GM12878 (cell line): Measurements from ENCODE around the gene SARDH. TPM values are rescaled to one million over a fixed set of nuclear protein-coding genes. Genes with fewer than 3 reads are reported as not detected.
A peak's percentile ranks its signal among the peaks of the same experiment; 100 is the strongest.

Source experiments
- ATAC-seq: fragments of 200-7000 bp; cut with Tn5 transposase; 3 replicates; pipeline ENCODE4 v1.9.1; 2020; ENCODE audit warnings: mild to moderate bottlenecking, moderate library complexity
- Bru-seq: library from RNA; stranded (reverse); fragments of 400-500 nt; gene quantifications from one replicate; lab custom pipeline; 2021; lab: Mats Ljungman, UMichigan
- BruChase-seq, 2 experiments: library from RNA; stranded (reverse); fragments of 400-500 nt; gene quantifications; one replicate each; lab custom pipeline; 2021; lab: Mats Ljungman, UMichigan
- BruUV-seq: library from RNA; stranded (reverse); fragments of 400-500 nt; replicated peaks from 2 replicates; lab custom pipeline; 2021; lab: Mats Ljungman, UMichigan
- CTCF ChIA-PET: fragments of 300-600 bp; sonication (Branson Sonifier 250); formaldehyde crosslinking; extraction: SDS; loops from one replicate; lab custom pipeline; 2021; ENCODE audit warnings: inconsistent platforms; lab: Yijun Ruan, JAX
- POLR2A ChIA-PET: fragments of 350-600 bp; formaldehyde crosslinking; extraction: SDS; loops from one replicate; lab custom pipeline; 2021; ENCODE audit warnings: inconsistent platforms; lab: Charles Lee
- RAD21 ChIA-PET: fragments of 300-600 bp; sonication (Branson Sonifier 250); formaldehyde crosslinking; loops from one replicate; lab custom pipeline; 2023; ENCODE audit warnings: antibody characterized with exemption; ENCODE audit not compliant: unreplicated experiment; lab: Charles Lee
- SMC1A ChIA-PET: fragments of 300-600 bp; sonication (Branson Sonifier 250); formaldehyde crosslinking; loops from one replicate; lab custom pipeline; 2023; ENCODE audit not compliant: unreplicated experiment, uncharacterized antibody; lab: Charles Lee
- DNase-seq: peaks from one replicate; pipeline ENCODE4 v3.0.0-alpha.2; 2011; ENCODE audit warnings: low read depth, low spot score
- FAIRE-seq: peaks from 3 replicates; lab custom pipeline; 2011; peaks lifted over from hg19 to GRCh38; lab: Jason Lieb, UNC
- H2AFZ ChIP-seq: 2 replicates; pipeline ENCODE4 v1.6.0; 2011; ENCODE audit warnings: low read depth, low read length, control low read depth; ENCODE audit not compliant: control insufficient read depth
- H3K27ac ChIP-seq: 2 replicates; pipeline ENCODE4 v1.5.1; 2011; ENCODE audit warnings: control low read depth; ENCODE audit not compliant: control insufficient read depth, insufficient read depth
- H3K27me3 ChIP-seq, 2 experiments: replicated peaks in 1 of 2; 2 replicates each; pipeline versions ENCODE4 v1.6.0 to v1.6.1; 2011; ENCODE audit warnings: low read length in 1 of 2; ENCODE audit not compliant: control insufficient read depth in 2 of 2, insufficient read depth in 2 of 2
- H3K36me3 ChIP-seq, 2 experiments: 2 replicates each; pipeline ENCODE4 v1.5.1; 2011; ENCODE audit warnings: low read length in 1 of 2; ENCODE audit not compliant: control insufficient read depth in 2 of 2, insufficient read depth in 2 of 2
- H3K4me1 ChIP-seq: 2 replicates; pipeline ENCODE4 v1.6.1; 2011; ENCODE audit warnings: mild to moderate bottlenecking, low read length, moderate library complexity, mixed read lengths; ENCODE audit not compliant: control insufficient read depth, insufficient read depth
- H3K4me2 ChIP-seq: 2 replicates; pipeline ENCODE4 v1.6.0; 2011; ENCODE audit warnings: control low read depth; ENCODE audit not compliant: control insufficient read depth, insufficient read depth
- H3K4me3 ChIP-seq: fragments of 200-600 bp; sonication (generic); 2 replicates; pipeline ENCODE4 v1.5.1; 2016
- H3K79me2 ChIP-seq: 2 replicates; pipeline ENCODE4 v1.6.0; 2011; ENCODE audit warnings: low read length; ENCODE audit not compliant: control insufficient read depth, insufficient read depth
- H3K9ac ChIP-seq: 2 replicates; pipeline ENCODE4 v1.8.0; 2011; ENCODE audit warnings: low read length, control low read depth, mixed read lengths; ENCODE audit not compliant: control insufficient read depth, insufficient read depth
- H3K9me3 ChIP-seq: replicated peaks from 3 replicates; pipeline ENCODE4 v1.5.1; 2011; ENCODE audit warnings: mild to moderate bottlenecking, low read length; ENCODE audit not compliant: control insufficient read depth, insufficient read depth
- H4K20me1 ChIP-seq: 2 replicates; pipeline ENCODE4 v1.6.0; 2011; ENCODE audit not compliant: control insufficient read depth, insufficient read depth
- HDGF ChIP-seq: fragments of 450-650 bp; IDR thresholded peaks from 2 replicates; pipeline ENCODE4 v1.6.1; 2016; ENCODE audit warnings: antibody characterized with exemption
- RAD21 ChIP-seq: IDR thresholded peaks from 2 replicates; pipeline ENCODE4 v1.6.1; 2011; ENCODE audit warnings: mild to moderate bottlenecking, low read depth, low read length, moderate library complexity; ENCODE audit not compliant: insufficient read depth
- WGBS: methylation state at CpG from one replicate; pipeline ENCODE4 v1.1.6; 2016; ENCODE audit warnings: low lambda C conversion rate; ENCODE audit not compliant: insufficient replicate concordance, insufficient coverage; ENCODE audit errors: missing lambda C conversion rate; 5-methylcytosine and 5-hydroxymethylcytosine counted together
- in situ Hi-C: fragments of 300-500 bp; cut with MboI; formaldehyde crosslinking; loops from 9 replicates; pipeline ENCODE4 v1.14.3; 2018; ENCODE audit warnings: mixed read lengths
- intact Hi-C: fragments of 100-400 bp; cut with micrococcal nuclease; formaldehyde crosslinking; loops from one replicate; pipeline ENCODE4 v1.14.2; 2022; ENCODE audit not compliant: unreplicated experiment
- long read RNA-seq, 2 experiments: library from polyadenylated mRNA; unstranded; transcript quantifications; one replicate each; pipeline ENCODE4 v2.0.0, GENCODE V29; 2019 to 2020
- polyA minus RNA-seq, 3 experiments: library from RNA; depleted of rRNA, polyadenylated mRNA; stranded (reverse); fragments of >200 nt; gene quantifications; 2 replicates each; pipeline ENCODE4 v1.2.3, GENCODE V29; 2011
- polyA plus RNA-seq, 11 experiments: library from polyadenylated mRNA; depleted of rRNA in 4 of 11; unstranded in 6 of 11; stranded (reverse) in 5 of 11; fragments of >200 nt; fragmentation: Nextera tagmentation in 4 of 11; fragmentation: Illumina TruSeq in 1 of 11; extraction: Ambion mirVana in 4 of 11; extraction: Trizol in 1 of 11; gene quantifications; 1 replicate in 1 of 11; 2 replicates in 10 of 11; pipeline versions ENCODE4 v1.2.1 to v1.2.3, GENCODE V29; 2011 to 2016; ENCODE audit warnings: inconsistent platforms in 2 of 11, missing spikeins in 2 of 11, low read depth in 1 of 11
- total RNA-seq, 4 experiments: library from RNA; depleted of rRNA in 3 of 4; stranded (reverse); fragments of >200 nt in 3 of 4; fragmentation: Illumina TruSeq in 1 of 4; extraction: Trizol in 1 of 4; gene quantifications; 2 replicates each; pipeline versions ENCODE4 v1.2.1 to v1.2.3, GENCODE V29; 2013 to 2021

SARDH gene, protein sequence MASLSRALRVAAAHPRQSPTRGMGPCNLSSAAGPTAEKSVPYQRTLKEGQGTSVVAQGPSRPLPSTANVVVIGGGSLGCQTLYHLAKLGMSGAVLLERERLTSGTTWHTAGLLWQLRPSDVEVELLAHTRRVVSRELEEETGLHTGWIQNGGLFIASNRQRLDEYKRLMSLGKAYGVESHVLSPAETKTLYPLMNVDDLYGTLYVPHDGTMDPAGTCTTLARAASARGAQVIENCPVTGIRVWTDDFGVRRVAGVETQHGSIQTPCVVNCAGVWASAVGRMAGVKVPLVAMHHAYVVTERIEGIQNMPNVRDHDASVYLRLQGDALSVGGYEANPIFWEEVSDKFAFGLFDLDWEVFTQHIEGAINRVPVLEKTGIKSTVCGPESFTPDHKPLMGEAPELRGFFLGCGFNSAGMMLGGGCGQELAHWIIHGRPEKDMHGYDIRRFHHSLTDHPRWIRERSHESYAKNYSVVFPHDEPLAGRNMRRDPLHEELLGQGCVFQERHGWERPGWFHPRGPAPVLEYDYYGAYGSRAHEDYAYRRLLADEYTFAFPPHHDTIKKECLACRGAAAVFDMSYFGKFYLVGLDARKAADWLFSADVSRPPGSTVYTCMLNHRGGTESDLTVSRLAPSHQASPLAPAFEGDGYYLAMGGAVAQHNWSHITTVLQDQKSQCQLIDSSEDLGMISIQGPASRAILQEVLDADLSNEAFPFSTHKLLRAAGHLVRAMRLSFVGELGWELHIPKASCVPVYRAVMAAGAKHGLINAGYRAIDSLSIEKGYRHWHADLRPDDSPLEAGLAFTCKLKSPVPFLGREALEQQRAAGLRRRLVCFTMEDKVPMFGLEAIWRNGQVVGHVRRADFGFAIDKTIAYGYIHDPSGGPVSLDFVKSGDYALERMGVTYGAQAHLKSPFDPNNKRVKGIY
- 3.9 TPM in 2 replicates for total RNA-seq (2013; cell fraction: nucleolus; rRNA removed)
- 0.06 TPM in 1 of 2 replicates, not detected in the other for total RNA-seq (2014; rRNA removed)
- total RNA-seq (2014; rRNA removed; fragmentation: Illumina TruSeq; extraction: Trizol), result not detected in 2 replicates
- 0.15 and 0.16 TPM in 2 replicates for total RNA-seq (2021)
- polyA plus RNA-seq (2011; ENCODE audit: low read depth), result not detected
- 0.07 and 0.14 TPM in 2 replicates for polyA plus RNA-seq (2011; rRNA removed)
- polyA plus RNA-seq (2011; cell fraction: cytosol; rRNA removed), result 0.23 and 0.30 TPM in 2 replicates
- 1.0 and 1.4 TPM in 2 replicates for polyA plus RNA-seq (2011; cell fraction: nucleus; rRNA removed)
- polyA plus RNA-seq (2012), result 0.07 and 0.20 TPM in 2 replicates
- polyA plus RNA-seq (2014; fragmentation: Illumina TruSeq; extraction: Trizol), result 0.03 TPM in 1 of 2 replicates, not detected in the other
- not detected for polyA plus RNA-seq (2014; fragmentation: Nextera tagmentation; extraction: Ambion mirVana)
- polyA plus RNA-seq (2014; rRNA removed), result 0.03 TPM in 1 of 2 replicates, not detected in the other
- polyA plus RNA-seq (2016; fragmentation: Nextera tagmentation; extraction: Ambion mirVana), result not detected
- polyA minus RNA-seq (2011; rRNA and poly(A)+ RNA removed), result 0.31 TPM in 1 of 2 replicates, not detected in the other
- polyA minus RNA-seq (2011; cell fraction: cytosol; rRNA and poly(A)+ RNA removed), result not detected in 2 replicates
- 0.38 and 0.60 TPM in 2 replicates for polyA minus RNA-seq (2011; cell fraction: nucleus; rRNA and poly(A)+ RNA removed)
- Bru-seq, nascent RNA, result percentile 21 among the genes with signal in this experiment
- percentile 21 among the genes with signal in this experiment for BruChase-seq, experiment 1, labeled RNA remaining after a 6-hour chase
- percentile 21 among the genes with signal in this experiment for BruChase-seq, experiment 2, labeled RNA remaining after a 2-hour chase
- long read RNA-seq, experiment 1, result 0 reads
- long read RNA-seq, experiment 2, result 0 reads

- Histone ChIP-seq H3K27ac (no peak within 1 kb of the TSS), H3K79me2 (no peaks in the 10 kb centered on the region), H3K9me3 (no peaks in the 10 kb centered on the region), H3K4me3 (no peak within 1 kb of the TSS)
- intact Hi-C loops, result no loop called here
- FAIRE-seq (no peak), ATAC-seq (peak; percentile 81)
- CTCF ChIA-PET, result interaction anchor here (0.7 to 1.3 kb wide), 3 partner anchors 8 to 255 kb away, joined by 4 to 5 read pairs (median 5); no protein-coding TSS in a partner anchor
- POLR2A ChIA-PET, result interaction anchor here (0.5 kb wide), 1 partner anchor 165 kb away, joined by 6 read pairs; no protein-coding TSS in a partner anchor
- RAD21 ChIA-PET, result interaction anchor here (1.2 kb wide), 1 partner anchor 255 kb away, joined by 3 read pairs; no protein-coding TSS in a partner anchor
- TF ChIP-seq RAD21 (no peak), HDGF (0 out of 2 replicates have a peak, but pooled peaks have one; percentile 35)
- TF ChIP-seq, all 136 proteins: peak for 1
- H3K27me3 ChIP-seq, result no peaks in the 10 kb centered on the region; a peak in 1 of 4 replicates
- H3K4me2 ChIP-seq, result peak within 1 kb of the TSS; percentile 64
- in situ Hi-C loops, result no loop called here
- DNase-seq, result no peak
- H3K36me3 ChIP-seq, result no peaks in the 10 kb centered on the region; a peak in 1 of 4 replicates
- no peaks in the 10 kb centered on the region for H4K20me1 ChIP-seq
- no peaks in the 10 kb centered on the region for H3K4me1 ChIP-seq
- peak within 1 kb of the TSS; percentile 63 for H2AFZ ChIP-seq
- SMC1A ChIA-PET, result interaction anchor here (1.9 kb wide), 1 partner anchor 256 kb away, joined by 8 read pairs; no protein-coding TSS in a partner anchor
- WGBS, result 20% methylated on average over 25 of the region's 25 CpGs
- H3K9ac ChIP-seq, result no peak within 1 kb of the TSS
- no TSS peak for BruUV-seq
Observed at GRCh38 chr9:133737774-133738639, at the start of gene SARDH. SARDH (minus strand) TSS chr9:133738352; CDS start chr9:133734173, 4,179 bp downstream.
